ENCODE results near the gene ARHGAP18. TPM values are rescaled to one million over a fixed set of nuclear protein-coding genes. Genes with fewer than 3 reads are reported as not detected.
A peak's percentile ranks its signal among the peaks of the same experiment; 100 is the strongest.

Gene ARHGAP18
- total and polyA plus RNA-seq, 4 experiments from 2014 or later: 2.3 to 4.6 (median 4.0) TPM

DNA sequence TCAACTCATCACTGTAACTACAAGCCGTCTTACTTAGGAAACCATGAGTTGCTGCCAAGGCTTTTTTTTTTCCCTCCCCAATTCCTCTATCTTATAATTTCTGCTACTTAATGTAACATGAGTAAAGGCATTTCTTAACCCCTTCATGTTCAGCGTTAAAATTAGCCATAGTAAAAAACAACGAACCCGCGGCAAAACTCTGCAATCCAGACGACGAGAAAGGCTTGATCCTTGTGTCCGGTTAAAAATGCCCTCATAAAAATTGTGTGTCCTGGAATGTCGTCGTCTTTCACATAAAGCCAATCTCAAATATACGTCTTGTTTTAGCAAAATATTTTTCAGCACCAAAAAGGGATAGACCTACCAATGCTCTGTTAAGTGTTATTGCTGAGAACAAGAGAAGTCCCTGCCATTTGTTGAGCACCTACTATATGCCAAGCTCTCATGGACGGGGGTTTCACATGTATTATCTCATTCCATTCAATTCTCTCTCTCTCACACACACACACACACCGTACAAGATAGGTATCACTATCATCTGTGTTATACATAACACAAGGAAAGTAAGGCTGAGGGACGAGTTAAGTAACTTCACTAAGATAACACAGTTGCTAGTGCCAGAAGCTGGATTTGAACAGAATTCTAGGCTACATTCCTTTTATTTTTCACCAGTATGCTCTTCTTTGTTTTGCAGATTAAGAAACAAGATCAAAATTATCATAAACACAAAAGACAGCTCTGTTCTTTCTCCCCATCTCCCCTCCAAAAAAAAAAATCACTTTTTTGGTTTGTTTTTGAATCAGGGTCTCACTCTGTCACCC, 683 bp upstream of the ARHGAP18 start:
- Mint-ChIP-seq H3K9me3 (no peaks in the 10 kb centered on the region), H3K27ac (peak overlapping the region in 6 of 7 donors; percentile 57 to 96 (median 94)), H3K27me3 (peaks cover 0 to 2% of the 10 kb centered on the region in 2 donors), H3K36me3 (peaks cover 5% of the 10 kb centered on the region in 2 donors), H3K4me1 (peaks cover 26 to 43% (median 34%) of the 10 kb centered on the region in 4 donors), H3K4me3 (peak overlapping the region; percentile 95 to 99 (median 98))
- Histone ChIP-seq H3K27ac (ENCODE audit: low read depth, low read length) (peak overlapping the region; percentile 65), H3K4me1 (ENCODE audit: insufficient read depth, low read length) (peaks cover 33% of the 10 kb centered on the region), H3K36me3 (ENCODE audit: insufficient read depth, low read length) (no peaks in the 10 kb centered on the region), H3K4me3 (ENCODE audit: low read length in 2 of 2) (peak overlapping the region; percentile 81 to 97), H3K9me3 (ENCODE audit: control insufficient read depth in 1 of 2, low read length in 2 of 2) (no peaks in the 10 kb centered on the region), H3K27me3 (ENCODE audit: insufficient read depth, low read length) (no peaks in the 10 kb centered on the region)
- ChIA-PET POLR2A (ENCODE audit: partially characterized antibody) (interaction anchor here (0.9 to 2.6 kb wide), 8 partner anchors 9 to 39 kb away, joined by 4 to 18 read pairs (median 12); no protein-coding TSS in a partner anchor), CTCF (ENCODE audit: partially characterized antibody) (interaction anchor here (1.1 to 4.7 kb wide), 12 partner anchors 10 to 311 kb away, joined by 3 to 31 read pairs (median 6); no protein-coding TSS in a partner anchor)
- no peak for DNase-seq
- intact Hi-C loops (cut with micrococcal nuclease): loop anchor here (5.0 kb wide), 1 partner anchor 38 kb away; no protein-coding TSS in a partner anchor

DNA sequence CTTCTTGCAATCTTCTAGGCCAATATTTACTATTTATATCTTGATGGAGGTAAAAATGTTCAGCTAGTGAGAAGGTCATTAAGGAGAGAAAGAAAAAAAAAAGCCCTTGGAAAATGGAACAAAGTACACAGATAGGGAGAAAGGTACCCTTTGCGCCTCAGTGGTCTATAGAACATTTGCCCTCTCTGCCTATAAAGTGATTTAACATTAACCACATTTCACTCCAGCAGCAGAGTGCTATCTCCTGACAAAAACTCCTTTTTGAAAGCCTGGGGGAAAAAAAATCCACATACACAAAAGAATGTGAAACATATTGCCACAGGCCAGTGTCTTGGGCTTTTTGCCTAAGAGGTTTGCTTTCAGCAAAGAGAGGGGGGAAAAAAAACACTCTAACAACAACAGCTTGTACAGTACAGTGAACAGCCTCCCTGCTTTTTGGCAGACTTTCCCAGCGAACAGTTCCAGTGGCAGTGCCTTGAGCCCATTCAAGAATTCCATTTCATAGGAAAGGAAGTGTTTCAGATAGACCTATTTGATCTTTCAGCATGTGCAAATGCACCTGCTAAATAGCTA, 695 bp downstream of the ARHGAP18 start:
- Mint-ChIP-seq H3K9me3 (no peaks in the 10 kb centered on the region), H3K36me3 (peaks cover 5% of the 10 kb centered on the region in 2 donors), H3K4me3 (peak overlapping the region; percentile 95 to 99 (median 98)), H3K27ac (peak overlapping the region in 6 of 7 donors; percentile 57 to 96 (median 94)), H3K27me3 (peaks cover 0 to 2% of the 10 kb centered on the region in 2 donors), H3K4me1 (peaks cover 32 to 51% (median 41%) of the 10 kb centered on the region in 4 donors)
- no peaks in the 10 kb centered on the region for H3K36me3 ChIP-seq (ENCODE audit: insufficient read depth, low read length)
- no peaks in the 10 kb centered on the region for H3K27me3 ChIP-seq (ENCODE audit: insufficient read depth, low read length)
- no peaks in the 10 kb centered on the region for H3K9me3 ChIP-seq (ENCODE audit: control insufficient read depth in 1 of 2, low read length in 2 of 2)
- H3K4me1 ChIP-seq (ENCODE audit: insufficient read depth, low read length): peaks cover 35% of the 10 kb centered on the region
- no peak for DNase-seq
- peak overlapping the region; percentile 65 for H3K27ac ChIP-seq (ENCODE audit: low read depth, low read length)
- peak overlapping the region; percentile 81 to 97 for H3K4me3 ChIP-seq (ENCODE audit: low read length in 2 of 2)
- intact Hi-C loops (cut with micrococcal nuclease): loop anchor here (2.0 kb wide), 1 partner anchor 22 kb away; no protein-coding TSS in a partner anchor
- POLR2A ChIA-PET (ENCODE audit: partially characterized antibody): interaction anchor here (0.7 to 2.6 kb wide), 11 partner anchors 9 to 125 kb away, joined by 3 to 18 read pairs (median 10); no protein-coding TSS in a partner anchor
- CTCF ChIA-PET (ENCODE audit: partially characterized antibody): interaction anchor here (0.6 to 4.7 kb wide), 11 partner anchors 9 to 112 kb away, joined by 3 to 31 read pairs (median 8); no protein-coding TSS in a partner anchor

DNA sequence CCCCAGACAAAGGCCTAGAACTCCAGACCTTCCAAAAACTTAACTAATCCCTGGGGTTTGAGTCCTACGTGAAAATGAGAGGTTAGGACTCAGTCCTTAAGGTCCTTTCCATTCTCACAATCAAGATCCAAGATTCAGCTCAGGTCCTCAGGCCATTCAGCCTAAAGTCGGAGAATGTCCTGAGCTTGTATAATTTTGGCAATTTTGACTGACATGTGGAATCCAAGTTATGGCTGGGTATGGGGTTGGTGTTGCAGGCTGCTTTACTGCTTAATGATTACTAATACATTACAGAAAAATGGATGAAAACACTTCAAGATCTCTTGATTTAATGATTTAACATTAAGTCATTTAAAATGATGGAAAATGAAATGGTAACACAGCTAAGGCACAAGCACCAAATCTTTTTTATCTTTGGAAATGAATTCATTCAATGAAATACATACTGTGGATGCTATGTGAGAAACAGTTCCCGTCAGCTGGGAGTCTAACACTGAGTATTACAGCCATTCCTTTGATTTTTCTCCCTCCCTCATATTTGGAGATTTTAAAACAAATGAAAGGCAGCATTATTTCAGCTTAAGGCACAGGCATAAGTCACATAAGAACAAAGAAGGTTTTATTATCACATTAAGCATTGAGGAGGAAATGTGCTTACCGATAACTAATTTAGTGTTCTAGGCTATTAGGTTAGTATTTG, 1.3 kb downstream of the ARHGAP18 start:
- intact Hi-C loops (cut with micrococcal nuclease): loop anchor here (2.0 kb wide), 1 partner anchor 22 kb away; no protein-coding TSS in a partner anchor
- Mint-ChIP-seq H3K27ac (peak overlapping the region in 4 of 7 donors; percentile 18 to 57 (median 32)), H3K4me3 (peak overlapping the region; percentile 95 to 99 (median 98)), H3K4me1 (peaks cover 28 to 47% (median 36%) of the 10 kb centered on the region in 4 donors), H3K36me3 (peaks cover 5% of the 10 kb centered on the region in 2 donors), H3K9me3 (no peaks in the 10 kb centered on the region), H3K27me3 (peaks cover 0 to 2% of the 10 kb centered on the region in 2 donors)
- Histone ChIP-seq H3K9me3 (ENCODE audit: control insufficient read depth in 1 of 2, low read length in 2 of 2) (no peaks in the 10 kb centered on the region), H3K4me1 (ENCODE audit: insufficient read depth, low read length) (peaks cover 29% of the 10 kb centered on the region), H3K27ac (ENCODE audit: low read depth, low read length) (no peak overlapping the region), H3K27me3 (ENCODE audit: insufficient read depth, low read length) (no peaks in the 10 kb centered on the region), H3K36me3 (ENCODE audit: insufficient read depth, low read length) (no peaks in the 10 kb centered on the region), H3K4me3 (ENCODE audit: low read length in 2 of 2) (peak overlapping the region in 1 of 2 donors; percentile 97)
- POLR2A ChIA-PET (ENCODE audit: partially characterized antibody): interaction anchor here (1.6 to 2.6 kb wide), 5 partner anchors 9 to 40 kb away, joined by 10 to 18 read pairs (median 14); no protein-coding TSS in a partner anchor
- CTCF ChIA-PET (ENCODE audit: partially characterized antibody): interaction anchor here (1.0 to 4.7 kb wide), 7 partner anchors 14 to 111 kb away, joined by 3 to 31 read pairs (median 12); no protein-coding TSS in a partner anchor
- no peak for DNase-seq

DNA sequence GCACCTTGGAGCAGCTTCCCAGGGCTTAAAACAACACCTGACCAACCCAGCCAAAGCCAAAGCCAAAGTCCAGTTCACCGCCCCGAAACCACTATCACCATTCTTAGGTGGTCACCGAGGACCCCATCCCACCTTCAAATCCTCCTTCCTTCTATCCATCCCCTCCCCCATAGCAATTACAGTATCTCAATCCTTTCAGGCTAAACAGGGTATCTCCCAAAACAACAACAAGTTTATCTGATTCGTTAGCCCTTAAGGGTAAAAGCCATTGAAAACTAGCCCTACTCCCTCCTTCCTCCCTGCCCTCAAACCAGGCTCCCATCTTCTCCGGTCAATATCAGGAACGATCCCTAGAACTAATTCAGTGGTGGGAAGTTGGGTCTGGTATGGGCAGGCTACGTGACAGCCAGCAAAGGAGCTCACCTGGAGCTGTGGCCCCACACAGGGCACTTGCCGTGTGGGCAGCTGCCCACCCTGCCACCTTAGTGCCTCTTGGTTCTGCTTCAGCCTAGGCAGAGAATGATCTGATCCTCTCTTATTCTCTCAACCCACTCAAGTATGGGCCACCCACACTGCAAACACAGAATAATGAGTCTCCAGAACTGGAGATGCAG, 2.0 kb downstream of the ARHGAP18 start:
- ChIA-PET CTCF (ENCODE audit: partially characterized antibody) (interaction anchor here (1.0 to 4.7 kb wide), 4 partner anchors 22 to 37 kb away, joined by 3 to 31 read pairs (median 16); no protein-coding TSS in a partner anchor), POLR2A (ENCODE audit: partially characterized antibody) (interaction anchor here (0.8 to 2.6 kb wide), 5 partner anchors 13 to 42 kb away, joined by 3 to 14 read pairs (median 4); no protein-coding TSS in a partner anchor)
- Histone ChIP-seq H3K27me3 (ENCODE audit: insufficient read depth, low read length) (no peaks in the 10 kb centered on the region), H3K9me3 (ENCODE audit: control insufficient read depth in 1 of 2, low read length in 2 of 2) (no peaks in the 10 kb centered on the region), H3K36me3 (ENCODE audit: insufficient read depth, low read length) (no peaks in the 10 kb centered on the region), H3K4me3 (ENCODE audit: low read length in 2 of 2) (no peak overlapping the region), H3K27ac (ENCODE audit: low read depth, low read length) (no peak overlapping the region), H3K4me1 (ENCODE audit: insufficient read depth, low read length) (peaks cover 29% of the 10 kb centered on the region)
- intact Hi-C loops (cut with micrococcal nuclease): loop anchor here (2.0 kb wide), 1 partner anchor 21 kb away; no protein-coding TSS in a partner anchor
- Mint-ChIP-seq H3K36me3 (peaks cover 5% of the 10 kb centered on the region in 2 donors), H3K4me3 (peak overlapping the region in 6 of 8 donors; percentile 1 to 98 (median 12)), H3K4me1 (peaks cover 28 to 47% (median 36%) of the 10 kb centered on the region in 4 donors), H3K27ac (peak overlapping the region in 3 of 7 donors; percentile 19 to 38 (median 19)), H3K27me3 (peaks cover 0 to 2% of the 10 kb centered on the region in 2 donors), H3K9me3 (no peaks in the 10 kb centered on the region)
- DNase-seq: no peak

DNA sequence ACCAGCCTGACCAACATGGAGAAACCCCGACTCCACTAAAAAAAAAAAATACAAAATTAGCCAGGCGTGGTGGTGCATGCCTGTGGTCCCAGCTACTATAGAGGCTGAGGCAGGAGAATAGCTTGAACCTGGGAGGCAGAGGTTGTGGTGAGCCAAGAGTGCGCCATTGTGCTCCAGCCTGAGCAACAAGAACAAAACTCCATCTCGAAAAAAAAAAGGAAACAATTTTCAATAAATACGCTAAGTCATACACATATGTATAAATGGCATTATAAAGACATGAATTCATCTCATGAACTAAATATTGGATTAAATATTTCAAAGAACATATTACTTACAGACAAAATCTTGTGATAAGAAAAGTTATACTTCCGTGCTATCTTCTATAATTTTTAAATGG, 2.9 kb downstream of the ARHGAP18 start:
- intact Hi-C loops (cut with micrococcal nuclease): no loop called here
- H3K9me3 ChIP-seq (ENCODE audit: control insufficient read depth in 1 of 2, low read length in 2 of 2): no peaks in the 10 kb centered on the region
- H3K27ac ChIP-seq (ENCODE audit: low read depth, low read length): no peak overlapping the region
- H3K27ac Mint-ChIP-seq: no peak overlapping the region
- CTCF ChIA-PET (ENCODE audit: partially characterized antibody): interaction anchor here (4.7 kb wide), 1 partner anchor 36 kb away, joined by 21 read pairs; no protein-coding TSS in a partner anchor
- no peak overlapping the region for H3K4me3 Mint-ChIP-seq
- H3K4me3 ChIP-seq (ENCODE audit: low read length in 2 of 2): no peak overlapping the region
- POLR2A ChIA-PET (ENCODE audit: partially characterized antibody): interaction anchor here (0.8 to 1.9 kb wide), 3 partner anchors 24 to 43 kb away, joined by 3 to 4 read pairs (median 3); no protein-coding TSS in a partner anchor
- H3K27me3 ChIP-seq (ENCODE audit: insufficient read depth, low read length): no peaks in the 10 kb centered on the region
- peaks cover 29 to 52% (median 37%) of the 10 kb centered on the region in 4 donors for H3K4me1 Mint-ChIP-seq
- H3K4me1 ChIP-seq (ENCODE audit: insufficient read depth, low read length): peaks cover 29% of the 10 kb centered on the region
- H3K36me3 Mint-ChIP-seq: peaks cover 5% of the 10 kb centered on the region in 2 donors
- peaks cover 0 to 2% of the 10 kb centered on the region in 2 donors for H3K27me3 Mint-ChIP-seq
- no peak for DNase-seq
- no peaks in the 10 kb centered on the region for H3K36me3 ChIP-seq (ENCODE audit: insufficient read depth, low read length)
- no peaks in the 10 kb centered on the region for H3K9me3 Mint-ChIP-seq

DNA sequence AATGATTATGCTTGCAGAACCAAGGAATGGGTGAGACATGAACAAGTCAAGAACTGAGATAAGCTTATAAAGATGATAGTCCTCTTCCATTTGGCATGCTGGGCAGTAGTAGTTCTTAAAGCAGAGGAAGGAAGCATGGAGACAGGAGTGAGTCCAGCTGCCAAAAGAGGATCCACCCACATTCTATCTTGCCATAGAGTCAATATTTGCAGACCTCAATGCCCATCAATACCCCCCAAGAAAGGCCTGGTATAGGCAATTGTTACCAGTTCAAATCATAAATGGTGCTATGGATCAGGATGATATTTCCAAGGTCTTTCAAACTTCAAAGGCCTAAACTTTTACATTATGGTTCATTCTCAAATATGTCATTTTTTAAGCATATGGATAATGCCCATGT, 4.8 kb downstream of the ARHGAP18 start:
- CTCF ChIA-PET (ENCODE audit: partially characterized antibody): interaction anchor here (0.7 to 1.4 kb wide), 2 partner anchors 8 to 9 kb away, joined by 3 to 5 read pairs; no protein-coding TSS in a partner anchor
- Mint-ChIP-seq H3K9me3 (no peaks in the 10 kb centered on the region), H3K27me3 (no peaks in the 10 kb centered on the region), H3K4me3 (no peak overlapping the region), H3K4me1 (peaks cover 26 to 43% (median 35%) of the 10 kb centered on the region in 4 donors), H3K27ac (no peak overlapping the region), H3K36me3 (peaks cover 5% of the 10 kb centered on the region in 2 donors)
- Histone ChIP-seq H3K27me3 (ENCODE audit: insufficient read depth, low read length) (no peaks in the 10 kb centered on the region), H3K4me3 (ENCODE audit: low read length in 2 of 2) (no peak overlapping the region), H3K9me3 (ENCODE audit: control insufficient read depth in 1 of 2, low read length in 2 of 2) (no peaks in the 10 kb centered on the region), H3K36me3 (ENCODE audit: insufficient read depth, low read length) (no peaks in the 10 kb centered on the region), H3K4me1 (ENCODE audit: insufficient read depth, low read length) (peaks cover 29% of the 10 kb centered on the region), H3K27ac (ENCODE audit: low read depth, low read length) (no peak overlapping the region)
- intact Hi-C loops (cut with micrococcal nuclease): no loop called here
- POLR2A ChIA-PET (ENCODE audit: partially characterized antibody): interaction anchor here (0.7 to 1.2 kb wide), 2 partner anchors 21 to 33 kb away, joined by 3 read pairs; no protein-coding TSS in a partner anchor
- no peak for DNase-seq

Data from CD4-positive, alpha-beta memory T cell (primary cell).